Loucy (cell line): ENCODE measurements around the gene MOCS3.

ENCODE experiments used
- CTCF ChIP-seq: fragments of 200-600 bp; sonication (generic); conservative IDR thresholded peaks from 2 replicates; pipeline ENCODE4 v1.5.1; 2014; ENCODE audit warnings: mild to moderate bottlenecking, antibody characterized with exemption, low read length
- EZH2phosphoT487 ChIP-seq: fragments of 200-600 bp; IDR thresholded peaks from 2 replicates; pipeline ENCODE4 v1.6.1; 2018; ENCODE audit warnings: antibody characterized with exemption, mild to moderate bottlenecking, moderate library complexity, borderline replicate concordance

GRCh38 chr20:50943069-50943468 is 15.5 kb upstream of the MOCS3 start:
- TF ChIP-seq CTCF, result no peak
- no peak for TF ChIP-seq EZH2phosphoT487
